Muscle layer of colon (tissue), 2 donors: ENCODE data around the gene COL8A1.
"Not testable (repeated sequence)": the region's sequence is repeated elsewhere in the genome, so short reads cannot be mapped to it uniquely, and the experiment has no call there.

Source experiments
- H3K27ac ChIP-seq: one replicate; pipeline ENCODE4 v1.7.0; 2013; ENCODE audit warnings: low read depth, mild to moderate bottlenecking, low read length, moderate library complexity
- H3K27me3 ChIP-seq, 2 donors: one replicate each; pipeline ENCODE4 v1.7.0; 2013; ENCODE audit warnings: low read length in 2 of 2, mild to moderate bottlenecking in 2 of 2; ENCODE audit not compliant: insufficient read depth in 2 of 2, control insufficient read depth in 1 of 2
- H3K36me3 ChIP-seq: one replicate; pipeline ENCODE4 v1.7.0; 2013; ENCODE audit warnings: mild to moderate bottlenecking, low read length; ENCODE audit not compliant: insufficient read depth
- H3K4me1 ChIP-seq: one replicate; pipeline ENCODE4 v1.7.0; 2013; ENCODE audit warnings: mild to moderate bottlenecking, low read length; ENCODE audit not compliant: insufficient read depth
- H3K4me3 ChIP-seq, 2 donors: one replicate each; pipeline ENCODE4 v1.7.0; 2013; ENCODE audit warnings: low read length in 2 of 2, low read depth in 1 of 2, mild to moderate bottlenecking in 1 of 2, moderate library complexity in 1 of 2
- H3K9ac ChIP-seq: one replicate; pipeline ENCODE4 v1.7.0; 2013; ENCODE audit warnings: low read length
- H3K9me3 ChIP-seq: one replicate; pipeline ENCODE4 v1.7.0; 2013; ENCODE audit warnings: mild to moderate bottlenecking, low read length
- donor health status: abdominal sarcoma.
- donor health status: Adenocarcinoma of cecum.

The COL8A1 gene

DNA sequence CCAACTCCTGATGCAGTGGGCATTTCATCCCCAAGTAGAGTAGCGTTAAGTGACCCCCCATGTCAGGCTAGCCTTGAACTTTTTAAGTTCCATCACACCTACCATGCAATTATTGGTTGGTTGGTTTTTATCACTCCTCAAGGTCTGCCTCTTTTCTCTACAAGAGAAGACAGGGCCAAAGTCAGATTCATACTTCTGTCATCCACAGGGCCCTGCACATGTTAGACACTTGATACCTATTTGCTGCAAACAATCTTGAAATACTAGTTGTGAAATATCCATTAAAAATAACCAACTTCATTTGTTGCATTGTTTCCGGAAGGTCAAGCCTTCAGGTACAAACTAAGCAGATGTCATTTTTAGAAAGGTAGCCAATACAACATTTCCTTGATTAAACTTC is 180.4 kb downstream of the COL8A1 start:
- H3K27me3 ChIP-seq = no peaks in the 10 kb centered on the region
- H3K4me1 ChIP-seq = peaks cover 17% of the 10 kb centered on the region
- H3K4me3 ChIP-seq = peak overlapping the region in 1 of 2 donors; percentile 84
- no peaks in the 10 kb centered on the region for H3K9me3 ChIP-seq
- H3K27ac ChIP-seq = no peak overlapping the region
- peak overlapping the region; percentile 94 for H3K9ac ChIP-seq
- H3K36me3 ChIP-seq = no peaks in the 10 kb centered on the region

DNA sequence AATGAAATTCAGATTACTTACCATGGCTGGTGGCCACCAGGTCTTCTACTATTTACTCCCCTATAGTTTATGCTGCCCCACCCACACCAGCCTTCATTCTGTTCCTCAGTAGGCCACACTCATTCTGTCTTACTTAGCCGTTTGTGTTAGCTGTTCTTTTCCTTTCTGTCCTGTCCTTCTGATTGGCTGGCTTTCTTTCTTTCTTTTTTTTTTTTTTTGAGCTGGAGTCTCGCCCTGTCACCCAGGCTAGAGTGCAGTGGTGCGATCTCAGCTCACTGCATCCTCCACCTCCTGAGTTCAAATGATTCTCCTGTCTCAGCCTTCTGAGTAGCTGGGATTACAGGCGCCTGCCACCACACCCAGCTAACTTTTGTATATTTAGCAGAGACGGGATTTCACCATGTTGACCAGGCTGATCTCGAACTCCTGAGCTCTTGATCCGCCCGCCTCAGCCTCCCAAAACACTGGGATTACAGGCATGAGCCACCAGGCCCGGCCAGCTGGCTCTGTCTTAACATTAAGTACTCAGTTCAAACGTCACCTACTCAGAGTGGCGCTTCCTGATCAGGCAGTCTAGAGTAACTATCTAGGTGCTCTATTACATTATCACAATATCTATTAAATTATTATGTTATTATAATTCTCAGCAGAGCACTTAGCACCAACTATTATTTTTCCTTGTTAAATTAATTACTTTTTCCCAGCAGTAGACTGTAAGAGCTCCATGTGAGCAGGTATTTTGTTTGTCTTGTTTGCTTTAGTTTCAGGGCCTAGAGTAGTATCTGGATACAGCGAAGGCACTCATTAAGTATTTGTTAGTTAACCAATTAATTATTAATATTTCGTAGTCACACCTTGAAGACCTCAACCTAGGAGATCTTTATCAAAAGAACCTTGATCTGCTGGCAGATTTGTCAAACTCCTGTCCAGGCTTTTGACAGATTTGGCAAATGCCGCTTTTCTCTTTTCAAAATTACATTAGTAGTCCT is 185.6 kb downstream of the COL8A1 start:
- Histone ChIP-seq H3K9me3 (no peaks in the 10 kb centered on the region), H3K4me3 (no peak overlapping the region), H3K4me1 (peaks cover under 1% of the 10 kb centered on the region), H3K9ac (no peak overlapping the region), H3K27ac (no peak overlapping the region), H3K27me3 (no peaks in the 10 kb centered on the region), H3K36me3 (no peaks in the 10 kb centered on the region)

DNA sequence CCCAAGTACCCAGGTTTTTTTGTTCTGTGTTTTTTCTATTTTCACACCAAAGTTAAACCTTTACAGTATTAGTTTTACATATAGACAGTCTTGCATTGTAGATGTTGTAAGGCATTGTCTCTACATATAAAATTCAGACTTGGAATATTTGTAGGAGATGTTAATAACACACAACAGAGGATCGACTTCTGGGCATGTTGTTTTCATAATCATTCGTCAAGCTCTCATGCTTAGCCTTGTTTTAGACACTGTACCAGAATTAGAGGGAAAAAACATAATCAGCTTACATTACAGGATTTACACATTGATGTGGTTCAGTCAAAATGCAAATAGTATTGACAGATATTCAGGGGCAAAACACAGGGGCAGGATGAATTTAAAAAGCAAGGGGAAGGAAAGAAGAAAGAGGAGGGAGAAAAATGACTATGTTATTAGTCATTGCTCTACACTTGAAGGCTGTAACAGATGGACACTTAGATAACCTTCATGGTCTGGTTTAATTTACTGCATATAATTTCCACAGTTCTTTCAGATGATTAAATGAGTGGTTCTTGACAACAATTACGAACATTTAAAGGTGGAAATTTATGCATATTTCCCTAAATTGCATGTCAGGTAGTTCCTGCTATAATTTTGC is 186.7 kb downstream of the COL8A1 start:
- H3K4me3 ChIP-seq = no peak overlapping the region
- no peaks in the 10 kb centered on the region for H3K36me3 ChIP-seq
- H3K9ac ChIP-seq = no peak overlapping the region
- no peaks in the 10 kb centered on the region for H3K27me3 ChIP-seq
- H3K4me1 ChIP-seq = no peaks in the 10 kb centered on the region
- no peaks in the 10 kb centered on the region for H3K9me3 ChIP-seq
- H3K27ac ChIP-seq = no peak overlapping the region

DNA sequence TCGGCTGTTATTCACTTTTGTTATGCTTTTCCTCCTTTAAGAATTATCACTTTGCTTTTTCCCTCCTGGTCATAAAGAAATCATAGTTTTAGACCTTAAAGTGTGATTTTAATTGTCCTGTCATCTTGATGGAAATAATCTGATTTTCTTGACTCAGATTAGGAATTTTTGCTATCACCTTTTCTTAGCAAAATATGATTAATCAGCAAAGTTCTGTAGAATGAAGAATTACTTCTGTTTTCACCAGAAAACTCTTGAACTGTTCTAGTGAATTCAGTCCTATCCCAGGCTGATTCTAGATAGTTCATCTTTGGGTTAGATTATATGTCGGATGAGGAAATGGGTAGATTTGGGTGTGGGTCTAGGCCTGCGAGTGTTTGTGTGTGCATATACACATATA is 191.4 kb downstream of the COL8A1 start:
- H3K9ac ChIP-seq = no peak overlapping the region
- no peak overlapping the region for H3K4me3 ChIP-seq
- H3K27ac ChIP-seq = no peak overlapping the region
- H3K27me3 ChIP-seq = no peaks in the 10 kb centered on the region
- no peaks in the 10 kb centered on the region for H3K4me1 ChIP-seq
- no peaks in the 10 kb centered on the region for H3K36me3 ChIP-seq
- H3K9me3 ChIP-seq = no peaks in the 10 kb centered on the region

DNA sequence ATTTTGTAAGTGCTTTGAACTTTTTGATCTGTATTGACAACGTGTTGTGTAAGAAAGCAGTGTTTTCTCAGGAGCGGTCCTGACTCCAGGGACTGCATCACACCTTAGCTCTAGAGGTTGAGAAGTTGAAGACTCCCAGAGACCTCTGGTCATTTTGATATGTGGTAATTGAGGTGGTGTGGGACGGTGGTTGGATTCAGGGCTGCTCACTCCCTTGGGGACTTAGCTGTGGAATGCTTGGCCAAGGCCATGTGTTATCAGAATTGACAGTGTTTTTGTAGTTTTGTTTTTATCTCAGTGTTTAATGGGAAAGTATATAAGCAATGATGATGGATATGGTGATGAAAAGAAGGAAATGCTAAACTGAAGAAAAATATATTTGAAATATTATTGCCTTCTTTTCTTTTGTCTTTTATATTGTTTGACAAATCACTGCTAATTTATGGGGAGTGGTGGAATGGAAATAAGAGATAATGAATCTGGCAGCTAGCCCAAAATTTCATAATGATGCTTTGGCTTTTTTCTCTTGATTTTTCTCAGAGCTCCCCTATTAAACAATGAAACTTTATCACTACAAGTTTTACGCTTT is 195.3 kb downstream of the COL8A1 start:
- H3K9me3 ChIP-seq = no peaks in the 10 kb centered on the region
- H3K4me1 ChIP-seq = no peaks in the 10 kb centered on the region
- no peak overlapping the region for H3K9ac ChIP-seq
- H3K27me3 ChIP-seq = no peaks in the 10 kb centered on the region
- H3K4me3 ChIP-seq = no peak overlapping the region
- H3K27ac ChIP-seq = no peak overlapping the region
- H3K36me3 ChIP-seq = no peaks in the 10 kb centered on the region

DNA sequence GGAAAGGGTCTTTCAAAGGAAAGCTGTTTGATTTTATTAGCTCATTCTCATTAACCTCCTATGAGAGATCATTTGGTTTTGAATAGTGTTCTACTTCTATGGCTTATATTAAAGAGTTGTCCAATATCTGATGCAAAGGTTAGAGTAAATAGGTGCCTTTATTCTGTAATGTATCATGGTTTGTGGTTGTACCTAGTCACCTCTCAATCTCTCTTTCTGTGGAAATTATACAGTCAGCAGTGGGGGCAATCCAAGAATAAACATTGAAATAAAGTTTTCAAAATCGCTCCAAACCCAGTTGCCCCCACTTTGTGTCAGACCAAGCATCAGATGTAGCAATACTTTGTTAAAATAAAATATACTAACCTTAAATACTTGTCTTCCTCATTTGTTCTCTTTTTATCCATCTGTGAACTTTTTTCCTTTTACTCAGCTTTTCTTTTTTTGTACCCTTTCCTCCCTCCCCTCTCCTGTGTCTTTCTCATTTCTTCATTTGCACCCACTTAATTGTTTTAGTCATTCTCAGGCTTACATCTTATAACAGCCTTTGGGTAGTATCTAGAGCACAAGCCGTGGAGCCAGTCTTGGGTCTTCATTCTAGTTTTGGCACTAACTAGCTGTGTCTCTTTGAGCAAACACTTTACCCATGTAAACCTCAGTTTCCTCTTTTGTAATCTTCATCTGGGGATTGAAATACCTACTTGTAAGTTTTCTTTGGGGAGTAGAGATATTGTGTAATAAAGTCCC is 196.0 kb downstream of the COL8A1 start:
- H3K27me3 ChIP-seq = no peaks in the 10 kb centered on the region
- no peak overlapping the region for H3K27ac ChIP-seq

DNA sequence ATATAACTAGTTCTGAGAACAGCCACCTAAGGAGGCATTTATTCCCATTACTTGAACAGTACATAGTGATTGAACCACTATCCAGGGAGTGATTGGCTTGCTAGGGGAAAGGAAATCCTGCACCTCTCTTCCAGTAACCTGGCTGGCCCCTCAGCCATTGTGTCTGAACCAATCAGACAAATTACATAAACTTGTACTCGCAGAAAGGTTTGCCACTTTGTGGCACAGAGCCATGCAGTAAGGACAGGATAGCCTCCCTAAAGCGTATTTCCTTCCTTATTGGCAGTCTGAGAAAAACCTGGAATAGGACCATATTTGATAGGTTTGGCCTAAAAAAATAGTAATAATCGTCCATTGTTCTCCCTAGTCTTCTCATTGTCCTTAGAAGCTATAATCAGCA is 198.3 kb downstream of the COL8A1 start:
- H3K27ac ChIP-seq = no peak overlapping the region
- no peak overlapping the region for H3K4me3 ChIP-seq
- H3K9ac ChIP-seq = no peak overlapping the region

More for the DNA sequence above, 196.0 kb downstream of the COL8A1 start:
- Histone ChIP-seq H3K9me3 (no peaks in the 10 kb centered on the region), H3K4me1 (no peaks in the 10 kb centered on the region), H3K4me3 (no peak overlapping the region), H3K36me3 (no peaks in the 10 kb centered on the region), H3K9ac (no peak overlapping the region)

DNA sequence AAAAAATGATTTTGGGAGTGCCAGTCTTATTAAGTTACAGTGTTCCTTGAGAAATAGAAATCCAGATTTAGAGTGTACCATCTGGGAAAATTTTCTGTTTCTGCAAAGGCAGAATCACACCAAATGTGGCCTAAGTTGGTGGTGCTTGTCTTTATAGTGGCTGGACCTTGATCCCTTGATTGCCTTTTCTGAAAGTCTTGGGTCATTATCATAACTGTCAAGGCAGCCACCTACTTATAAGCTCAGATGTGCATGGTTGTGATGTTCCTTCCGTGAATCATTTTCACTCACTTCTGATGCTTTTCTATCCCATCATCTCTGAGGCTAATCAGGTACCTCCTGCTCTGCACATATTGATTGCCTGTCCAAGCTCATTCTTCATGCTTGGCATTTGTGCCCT is 199.3 kb downstream of the COL8A1 start:
- no peak overlapping the region for H3K27ac ChIP-seq

More for the DNA sequence above, 198.3 kb downstream of the COL8A1 start:
- Histone ChIP-seq H3K36me3 (no peaks in the 10 kb centered on the region), H3K4me1 (no peaks in the 10 kb centered on the region), H3K27me3 (no peaks in the 10 kb centered on the region), H3K9me3 (no peaks in the 10 kb centered on the region)

DNA sequence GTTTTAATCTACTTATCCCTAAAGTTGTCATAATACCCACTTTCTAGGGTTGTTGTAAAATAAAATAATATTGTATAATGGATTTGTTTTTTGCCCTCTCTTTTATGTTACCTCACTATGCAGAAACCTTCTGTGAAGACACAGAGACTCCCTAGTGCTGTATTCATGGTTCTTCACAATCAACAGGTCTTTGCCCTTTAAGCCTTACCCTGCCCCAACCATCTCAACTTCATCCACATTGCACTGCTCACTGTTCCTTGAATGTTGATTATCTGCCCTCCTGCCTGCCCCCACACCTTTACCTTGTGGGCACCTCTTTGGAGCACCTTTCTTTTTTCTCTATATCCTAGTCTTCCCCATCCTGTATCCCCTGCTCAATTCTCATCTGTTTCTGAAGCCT is 200.4 kb downstream of the COL8A1 start:
- no peak overlapping the region for H3K4me3 ChIP-seq
- peaks cover 12% of the 10 kb centered on the region for H3K4me1 ChIP-seq
- no peak overlapping the region for H3K9ac ChIP-seq
- H3K27ac ChIP-seq = no peak overlapping the region
- no peaks in the 10 kb centered on the region for H3K27me3 ChIP-seq
- H3K36me3 ChIP-seq = no peaks in the 10 kb centered on the region
- H3K9me3 ChIP-seq = no peaks in the 10 kb centered on the region

More for the DNA sequence above, 199.3 kb downstream of the COL8A1 start:
- Histone ChIP-seq H3K4me1 (peaks cover 3% of the 10 kb centered on the region), H3K27me3 (no peaks in the 10 kb centered on the region), H3K4me3 (no peak overlapping the region), H3K9ac (no peak overlapping the region), H3K36me3 (no peaks in the 10 kb centered on the region), H3K9me3 (no peaks in the 10 kb centered on the region)

DNA sequence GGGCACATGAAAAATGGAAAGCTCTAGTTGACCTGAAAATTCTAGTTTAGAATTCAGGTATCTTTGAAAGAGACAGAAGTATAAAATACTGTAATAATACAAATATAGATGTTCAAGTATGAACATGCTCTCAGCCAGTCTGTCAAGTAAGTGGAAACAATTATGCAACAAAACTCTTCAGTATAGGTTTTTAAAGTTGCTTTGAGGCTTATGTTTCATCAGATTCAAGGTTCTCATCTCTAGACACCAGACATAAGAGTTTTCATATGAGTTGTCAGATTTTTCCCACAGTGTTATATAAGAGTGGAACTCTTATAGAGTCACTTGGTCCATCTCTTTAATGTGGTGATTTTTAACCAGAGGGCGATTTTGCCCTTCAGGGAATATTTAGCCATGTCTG is 201.2 kb downstream of the COL8A1 start:
- no peak overlapping the region for H3K9ac ChIP-seq
- H3K27me3 ChIP-seq = no peaks in the 10 kb centered on the region
- H3K4me3 ChIP-seq = no peak overlapping the region
- H3K9me3 ChIP-seq = no peaks in the 10 kb centered on the region
- no peaks in the 10 kb centered on the region for H3K36me3 ChIP-seq
- H3K27ac ChIP-seq = no peak overlapping the region
- H3K4me1 ChIP-seq = peaks cover 20% of the 10 kb centered on the region

DNA sequence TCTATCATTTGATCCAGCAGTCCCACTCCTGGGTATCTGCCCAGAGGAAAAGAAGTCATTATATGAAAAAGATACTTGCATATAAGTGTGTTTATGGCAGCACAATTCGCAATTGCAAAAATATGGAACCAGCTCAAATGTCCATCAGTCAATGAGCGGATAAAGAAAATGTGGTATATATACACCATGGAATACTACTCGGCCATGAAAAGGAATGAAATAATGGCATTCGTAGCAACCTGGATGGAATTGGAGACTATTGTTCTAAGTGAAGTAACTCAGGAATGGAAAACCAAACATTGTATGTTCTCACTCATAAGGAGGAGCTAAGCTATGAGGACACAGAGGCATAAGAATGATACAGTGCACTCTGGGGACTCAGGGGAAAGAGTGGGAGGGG is 203.6 kb downstream of the COL8A1 start:
- not testable (repeated sequence) for H3K4me3 ChIP-seq, H3K9me3 ChIP-seq, H3K27ac ChIP-seq, H3K9ac ChIP-seq, H3K27me3 ChIP-seq, H3K36me3 ChIP-seq
- H3K4me1 ChIP-seq = peaks cover 44% of the 10 kb centered on the region
